ENCODE measurements around the gene CDH15.

DNA sequence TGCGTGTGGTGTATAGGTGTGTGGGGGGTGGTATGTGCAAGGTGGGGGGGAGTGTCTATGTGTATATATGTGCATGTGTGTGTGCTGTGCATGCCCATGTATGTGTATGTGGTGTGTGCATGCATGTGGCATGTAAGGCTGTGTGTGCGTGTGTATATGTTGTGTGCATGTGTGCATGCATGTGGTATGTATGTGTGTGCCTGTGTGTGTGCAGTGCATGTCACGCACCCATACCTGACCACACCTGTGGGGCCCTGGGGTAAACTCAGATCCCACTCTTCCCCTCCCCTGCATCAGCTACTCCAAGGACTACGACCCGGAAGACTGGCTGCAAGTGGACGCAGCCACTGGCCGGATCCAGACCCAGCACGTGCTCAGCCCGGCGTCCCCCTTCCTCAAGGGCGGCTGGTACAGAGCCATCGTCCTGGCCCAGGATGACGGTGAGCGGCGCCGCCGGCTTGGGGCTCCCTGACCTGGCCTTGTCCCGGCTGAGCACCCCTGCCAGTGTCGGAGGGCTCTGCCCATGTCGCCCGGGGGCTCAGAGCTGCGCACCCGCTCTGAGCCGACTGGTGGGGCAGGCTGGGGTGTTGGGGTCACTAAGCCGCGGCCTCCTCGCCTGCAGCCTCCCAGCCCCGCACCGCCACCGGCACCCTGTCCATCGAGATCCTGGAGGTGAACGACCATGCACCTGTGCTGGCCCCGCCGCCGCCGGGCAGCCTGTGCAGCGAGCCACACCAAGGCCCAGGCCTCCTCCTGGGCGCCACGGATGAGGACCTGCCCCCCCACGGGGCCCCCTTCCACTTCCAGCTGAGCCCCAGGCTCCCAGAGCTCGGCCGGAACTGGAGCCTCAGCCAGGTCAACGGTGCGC, 19.7 kb downstream of the CDH15 start:
- no peak for TF ChIP-seq POLR2A (IDR thresholded peaks at IDR 0.05; ENCODE audit: low read length)
- TF ChIP-seq HOXB13 (CRISPR knock-in tag; IDR thresholded peaks at IDR 0.05; ENCODE audit: low read depth) = no peak
- no peak for TF ChIP-seq RNF2 (IDR thresholded peaks at IDR 0.05; ENCODE audit: borderline replicate concordance, low read depth)
- TF ChIP-seq CTCF (IDR thresholded peaks at IDR 0.05) = no peak
- TF ChIP-seq RFX5 (IDR thresholded peaks at IDR 0.05) = no peak
- no peak for TF ChIP-seq EP300 (IDR thresholded peaks at IDR 0.05)
- TF ChIP-seq ELK1 (IDR thresholded peaks at IDR 0.05; ENCODE audit: low read depth, low read length) = no peak
- no peak for TF ChIP-seq E2F6 (IDR thresholded peaks at IDR 0.05; ENCODE audit: borderline replicate concordance, low read depth)
- no peak for TF ChIP-seq REST (IDR thresholded peaks at IDR 0.05)
- TF ChIP-seq SMC3 (IDR thresholded peaks at IDR 0.05) = no peak
- no peak for TF ChIP-seq POLR2AphosphoS2 (conservative IDR thresholded peaks at IDR 0.05; ENCODE audit: low read length)
- TF ChIP-seq HOXA7 (CRISPR knock-in tag; IDR thresholded peaks at IDR 0.05) = no peak
- TF ChIP-seq KDM1A (IDR thresholded peaks at IDR 0.05; ENCODE audit: low read depth) = no peak

Measured in A549 (cell line).